Stomach (tissue), 4 donors: ENCODE measurements around the gene CCDC80.

ENCODE experiments used
- EP300 ChIP-seq: sonication (generic); formaldehyde crosslinking; IDR thresholded peaks from one replicate; pipeline ENCODE4 v1.6.1; 2017; ENCODE audit warnings: antibody characterized with exemption
- POLR2A ChIP-seq, 4 donors: fragments of 450-650 bp; IDR thresholded peaks; one replicate each; pipeline ENCODE4 v1.6.1; 2016; ENCODE audit warnings: antibody characterized with exemption in 4 of 4, control low read depth in 2 of 4, mild to moderate bottlenecking in 1 of 4, moderate library complexity in 1 of 4
- TF ChIP-seq, protein P1 (sequence below), 7 experiments: fragments of 450-650 bp in 4 of 7; fragments of 200-600 bp in 3 of 7; sonication (generic) in 3 of 7; IDR thresholded peaks; one replicate each; pipeline ENCODE4 v1.5.1; 2016 to 2019; ENCODE audit warnings: antibody characterized with exemption in 7 of 7, control low read depth in 2 of 7, mild to moderate bottlenecking in 1 of 7

GRCh38 chr3:112604536-112604935, 36.4 kb downstream of the CCDC80 start:
- TF ChIP-seq POLR2A (IDR thresholded peaks at IDR 0.05), result no peak
- TF ChIP-seq, protein P1, sequence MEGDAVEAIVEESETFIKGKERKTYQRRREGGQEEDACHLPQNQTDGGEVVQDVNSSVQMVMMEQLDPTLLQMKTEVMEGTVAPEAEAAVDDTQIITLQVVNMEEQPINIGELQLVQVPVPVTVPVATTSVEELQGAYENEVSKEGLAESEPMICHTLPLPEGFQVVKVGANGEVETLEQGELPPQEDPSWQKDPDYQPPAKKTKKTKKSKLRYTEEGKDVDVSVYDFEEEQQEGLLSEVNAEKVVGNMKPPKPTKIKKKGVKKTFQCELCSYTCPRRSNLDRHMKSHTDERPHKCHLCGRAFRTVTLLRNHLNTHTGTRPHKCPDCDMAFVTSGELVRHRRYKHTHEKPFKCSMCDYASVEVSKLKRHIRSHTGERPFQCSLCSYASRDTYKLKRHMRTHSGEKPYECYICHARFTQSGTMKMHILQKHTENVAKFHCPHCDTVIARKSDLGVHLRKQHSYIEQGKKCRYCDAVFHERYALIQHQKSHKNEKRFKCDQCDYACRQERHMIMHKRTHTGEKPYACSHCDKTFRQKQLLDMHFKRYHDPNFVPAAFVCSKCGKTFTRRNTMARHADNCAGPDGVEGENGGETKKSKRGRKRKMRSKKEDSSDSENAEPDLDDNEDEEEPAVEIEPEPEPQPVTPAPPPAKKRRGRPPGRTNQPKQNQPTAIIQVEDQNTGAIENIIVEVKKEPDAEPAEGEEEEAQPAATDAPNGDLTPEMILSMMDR (IDR thresholded peaks at IDR 0.05), result no peak
- TF ChIP-seq EP300, result no peak
